Tongue (tissue), 2 donors: Measurements from ENCODE around the gene PLEKHG2. TPM values are rescaled to one million over a fixed set of nuclear protein-coding genes. Genes with fewer than 3 reads are reported as not detected.
"Not testable (repeated sequence)": the region's sequence is repeated elsewhere in the genome, so short reads cannot be mapped to it uniquely, and the experiment has no call there.

ENCODE experiments used
- DNase-seq: peaks from one replicate; pipeline ENCODE4 v3.0.0-alpha.2; 2015
- total RNA-seq: library from RNA; depleted of rRNA; stranded (reverse); fragments of >200 nt; gene quantifications from one replicate; pipeline ENCODE4 v1.2.3, GENCODE V29; 2014

PLEKHG2 gene
- total RNA-seq = 20.9 TPM

- peak; percentile 100 for DNase-seq
Observed at GRCh38 chr19:39412100-39412866, at the start of gene PLEKHG2. Gene PLEKHG2 (plus strand): TSS chr19:39412669. CDS start chr19:39414087, 1,418 bp downstream.

GRCh38 chr19:39362682-39363657 lies 49.5 kb upstream of the PLEKHG2 start:
- no peak for DNase-seq

GRCh38 chr19:39363901-39364457 lies 48.5 kb upstream of the PLEKHG2 start:
- DNase-seq = peak; percentile 50

GRCh38 chr19:39365531-39365930 lies 46.9 kb upstream of the PLEKHG2 start:
- DNase-seq = no peak

GRCh38 chr19:39369200-39369599 lies 43.3 kb upstream of the PLEKHG2 start:
- no peak for DNase-seq

GRCh38 chr19:39370735-39371134 lies 41.7 kb upstream of the PLEKHG2 start:
- DNase-seq = no peak

GRCh38 chr19:39372047-39372802 lies 40.2 kb upstream of the PLEKHG2 start:
- peak; percentile 66 for DNase-seq

GRCh38 chr19:39372941-39373340 lies 39.5 kb upstream of the PLEKHG2 start:
- DNase-seq = no peak

GRCh38 chr19:39375929-39376328 lies 36.5 kb upstream of the PLEKHG2 start:
- no peak for DNase-seq

GRCh38 chr19:39377373-39378362 lies 34.8 kb upstream of the PLEKHG2 start:
- DNase-seq = no peak

- DNase-seq = not testable (repeated sequence)
Observed at GRCh38 chr19:39379366-39379765, 33.1 kb upstream of the PLEKHG2 start.

GRCh38 chr19:39379865-39380396 lies 32.5 kb upstream of the PLEKHG2 start:
- DNase-seq = no peak

GRCh38 chr19:39380521-39381502 lies 31.7 kb upstream of the PLEKHG2 start:
- no peak for DNase-seq

- DNase-seq = no peak
Observed at GRCh38 chr19:39381910-39382611, 30.4 kb upstream of the PLEKHG2 start.

- no peak for DNase-seq
Observed at GRCh38 chr19:39382991-39383828, 29.3 kb upstream of the PLEKHG2 start.

GRCh38 chr19:39384839-39385568 lies 27.5 kb upstream of the PLEKHG2 start:
- no peak for DNase-seq
